SK-N-SH (cell line): ENCODE measurements around the gene URM1.

ENCODE experiments used
- CHD2 ChIP-seq: fragments of 150-350 bp; IDR thresholded peaks from 2 replicates; pipeline ENCODE4 v1.6.1; 2018; ENCODE audit warnings: low read length; ENCODE audit not compliant: partially characterized antibody
- EP300 ChIP-seq, 2 experiments: IDR thresholded peaks; 2 replicates each; pipeline versions ENCODE4 v1.4.0 to v1.6.1; 2012; ENCODE audit warnings: borderline replicate concordance in 1 of 2, low read depth in 1 of 2, low read length in 1 of 2
- JUND ChIP-seq: IDR thresholded peaks from 2 replicates; pipeline ENCODE4 v1.4.0; 2012
- RAD21 ChIP-seq: IDR thresholded peaks from 2 replicates; pipeline ENCODE4 v1.6.1; 2012; ENCODE audit warnings: mild to moderate bottlenecking, low read length
- RCOR1 ChIP-seq: fragments of 150-350 bp; IDR thresholded peaks from 2 replicates; pipeline ENCODE4 v1.6.1; 2017; ENCODE audit warnings: antibody characterized with exemption, low read length
- RXRA ChIP-seq: IDR thresholded peaks from 2 replicates; pipeline ENCODE4 v1.4.0; 2012; ENCODE audit warnings: low read depth, mild to moderate bottlenecking, borderline replicate concordance
- TAF1 ChIP-seq: IDR thresholded peaks from 2 replicates; pipeline ENCODE4 v1.6.1; 2012; ENCODE audit warnings: low read depth, mild to moderate bottlenecking, low read length, moderate library complexity, borderline replicate concordance
- YY1 ChIP-seq: IDR thresholded peaks from 2 replicates; pipeline ENCODE4 v1.4.0; 2012; ENCODE audit warnings: low read depth, mild to moderate bottlenecking
- TF ChIP-seq, protein P1 (sequence below): fragments of 200-600 bp; sonication (generic); IDR thresholded peaks from 2 replicates; pipeline ENCODE4 v1.6.1; 2017; ENCODE audit warnings: antibody characterized with exemption, mild to moderate bottlenecking, moderate library complexity
- TF ChIP-seq, protein P2 (sequence below): IDR thresholded peaks from 2 replicates; pipeline ENCODE4 v1.4.0; 2012; ENCODE audit warnings: low read depth, borderline replicate concordance
- TF ChIP-seq, protein P3 (sequence below): fragments of 150-350 bp; IDR thresholded peaks from 2 replicates; pipeline ENCODE4 v1.6.1; 2017; ENCODE audit warnings: antibody characterized with exemption, low read length, low read depth, borderline replicate concordance
- TF ChIP-seq, protein P4 (sequence below): IDR thresholded peaks from 2 replicates; pipeline ENCODE4 v1.4.0; 2012; ENCODE audit warnings: low read depth
- TF ChIP-seq, protein P5 (sequence below): IDR thresholded peaks from 2 replicates; pipeline ENCODE4; 2012
- TF ChIP-seq, protein P6 (sequence below): IDR thresholded peaks from 2 replicates; pipeline ENCODE4 v1.4.0; 2012; ENCODE audit warnings: low read depth, borderline replicate concordance

DNA sequence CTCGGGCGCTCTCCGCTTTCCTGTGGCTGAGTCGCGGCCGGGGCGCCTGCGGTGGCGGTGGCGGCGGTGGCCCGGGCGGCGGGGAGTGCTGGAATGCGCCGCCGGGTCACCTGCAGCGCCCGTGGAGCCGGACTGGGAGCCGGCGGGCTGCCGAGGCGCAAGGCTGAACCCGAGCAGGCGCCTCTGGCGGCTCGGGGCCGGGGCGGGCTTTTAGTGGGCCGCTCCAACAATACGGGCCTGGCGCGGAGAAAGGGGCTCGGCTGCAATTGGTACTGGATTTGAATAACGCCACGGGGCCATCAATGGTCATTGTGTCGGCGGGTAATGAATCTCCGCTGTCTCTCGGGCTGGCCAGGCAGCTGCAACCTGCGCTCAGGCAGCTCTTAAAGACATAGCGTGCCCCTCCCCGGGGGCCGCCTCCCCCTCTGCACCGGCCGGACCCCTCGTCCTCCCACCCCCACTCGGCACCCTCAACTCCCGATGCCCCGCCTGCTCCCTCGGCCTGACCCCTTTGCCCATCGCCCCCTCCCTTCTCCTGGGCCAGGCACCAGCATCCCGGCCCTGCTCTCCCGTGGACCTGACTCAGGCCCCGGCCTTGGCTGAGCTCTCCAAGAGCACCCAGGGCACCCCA, 22.1 kb downstream of the URM1 start:
- TF ChIP-seq, protein P1, sequence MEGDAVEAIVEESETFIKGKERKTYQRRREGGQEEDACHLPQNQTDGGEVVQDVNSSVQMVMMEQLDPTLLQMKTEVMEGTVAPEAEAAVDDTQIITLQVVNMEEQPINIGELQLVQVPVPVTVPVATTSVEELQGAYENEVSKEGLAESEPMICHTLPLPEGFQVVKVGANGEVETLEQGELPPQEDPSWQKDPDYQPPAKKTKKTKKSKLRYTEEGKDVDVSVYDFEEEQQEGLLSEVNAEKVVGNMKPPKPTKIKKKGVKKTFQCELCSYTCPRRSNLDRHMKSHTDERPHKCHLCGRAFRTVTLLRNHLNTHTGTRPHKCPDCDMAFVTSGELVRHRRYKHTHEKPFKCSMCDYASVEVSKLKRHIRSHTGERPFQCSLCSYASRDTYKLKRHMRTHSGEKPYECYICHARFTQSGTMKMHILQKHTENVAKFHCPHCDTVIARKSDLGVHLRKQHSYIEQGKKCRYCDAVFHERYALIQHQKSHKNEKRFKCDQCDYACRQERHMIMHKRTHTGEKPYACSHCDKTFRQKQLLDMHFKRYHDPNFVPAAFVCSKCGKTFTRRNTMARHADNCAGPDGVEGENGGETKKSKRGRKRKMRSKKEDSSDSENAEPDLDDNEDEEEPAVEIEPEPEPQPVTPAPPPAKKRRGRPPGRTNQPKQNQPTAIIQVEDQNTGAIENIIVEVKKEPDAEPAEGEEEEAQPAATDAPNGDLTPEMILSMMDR: no peak
- TF ChIP-seq JUND: no peak
- TF ChIP-seq, protein P2, sequence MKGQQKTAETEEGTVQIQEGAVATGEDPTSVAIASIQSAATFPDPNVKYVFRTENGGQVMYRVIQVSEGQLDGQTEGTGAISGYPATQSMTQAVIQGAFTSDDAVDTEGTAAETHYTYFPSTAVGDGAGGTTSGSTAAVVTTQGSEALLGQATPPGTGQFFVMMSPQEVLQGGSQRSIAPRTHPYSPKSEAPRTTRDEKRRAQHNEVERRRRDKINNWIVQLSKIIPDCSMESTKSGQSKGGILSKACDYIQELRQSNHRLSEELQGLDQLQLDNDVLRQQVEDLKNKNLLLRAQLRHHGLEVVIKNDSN: no peak
- no peak for TF ChIP-seq RXRA
- TF ChIP-seq, protein P3, sequence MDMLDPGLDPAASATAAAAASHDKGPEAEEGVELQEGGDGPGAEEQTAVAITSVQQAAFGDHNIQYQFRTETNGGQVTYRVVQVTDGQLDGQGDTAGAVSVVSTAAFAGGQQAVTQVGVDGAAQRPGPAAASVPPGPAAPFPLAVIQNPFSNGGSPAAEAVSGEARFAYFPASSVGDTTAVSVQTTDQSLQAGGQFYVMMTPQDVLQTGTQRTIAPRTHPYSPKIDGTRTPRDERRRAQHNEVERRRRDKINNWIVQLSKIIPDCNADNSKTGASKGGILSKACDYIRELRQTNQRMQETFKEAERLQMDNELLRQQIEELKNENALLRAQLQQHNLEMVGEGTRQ: no peak
- TF ChIP-seq TAF1: no peak
- no peak for TF ChIP-seq CHD2
- TF ChIP-seq, protein P4, sequence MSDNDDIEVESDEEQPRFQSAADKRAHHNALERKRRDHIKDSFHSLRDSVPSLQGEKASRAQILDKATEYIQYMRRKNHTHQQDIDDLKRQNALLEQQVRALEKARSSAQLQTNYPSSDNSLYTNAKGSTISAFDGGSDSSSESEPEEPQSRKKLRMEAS: no peak
- TF ChIP-seq, protein P5, sequence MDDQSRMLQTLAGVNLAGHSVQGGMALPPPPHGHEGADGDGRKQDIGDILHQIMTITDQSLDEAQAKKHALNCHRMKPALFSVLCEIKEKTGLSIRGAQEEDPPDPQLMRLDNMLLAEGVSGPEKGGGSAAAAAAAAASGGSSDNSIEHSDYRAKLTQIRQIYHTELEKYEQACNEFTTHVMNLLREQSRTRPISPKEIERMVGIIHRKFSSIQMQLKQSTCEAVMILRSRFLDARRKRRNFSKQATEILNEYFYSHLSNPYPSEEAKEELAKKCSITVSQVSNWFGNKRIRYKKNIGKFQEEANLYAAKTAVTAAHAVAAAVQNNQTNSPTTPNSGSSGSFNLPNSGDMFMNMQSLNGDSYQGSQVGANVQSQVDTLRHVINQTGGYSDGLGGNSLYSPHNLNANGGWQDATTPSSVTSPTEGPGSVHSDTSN: no peak
- no peak for TF ChIP-seq YY1
- no peak for TF ChIP-seq RAD21
- TF ChIP-seq, protein P6, sequence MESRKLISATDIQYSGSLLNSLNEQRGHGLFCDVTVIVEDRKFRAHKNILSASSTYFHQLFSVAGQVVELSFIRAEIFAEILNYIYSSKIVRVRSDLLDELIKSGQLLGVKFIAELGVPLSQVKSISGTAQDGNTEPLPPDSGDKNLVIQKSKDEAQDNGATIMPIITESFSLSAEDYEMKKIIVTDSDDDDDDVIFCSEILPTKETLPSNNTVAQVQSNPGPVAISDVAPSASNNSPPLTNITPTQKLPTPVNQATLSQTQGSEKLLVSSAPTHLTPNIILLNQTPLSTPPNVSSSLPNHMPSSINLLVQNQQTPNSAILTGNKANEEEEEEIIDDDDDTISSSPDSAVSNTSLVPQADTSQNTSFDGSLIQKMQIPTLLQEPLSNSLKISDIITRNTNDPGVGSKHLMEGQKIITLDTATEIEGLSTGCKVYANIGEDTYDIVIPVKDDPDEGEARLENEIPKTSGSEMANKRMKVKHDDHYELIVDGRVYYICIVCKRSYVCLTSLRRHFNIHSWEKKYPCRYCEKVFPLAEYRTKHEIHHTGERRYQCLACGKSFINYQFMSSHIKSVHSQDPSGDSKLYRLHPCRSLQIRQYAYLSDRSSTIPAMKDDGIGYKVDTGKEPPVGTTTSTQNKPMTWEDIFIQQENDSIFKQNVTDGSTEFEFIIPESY: no peak
- no peak for TF ChIP-seq RCOR1
- TF ChIP-seq EP300 (IDR thresholded peaks at IDR 0.05; ENCODE audit: borderline replicate concordance in 1 of 2, low read depth in 1 of 2, low read length in 1 of 2): no peak
